Measurements from ENCODE around the gene OPN5.

The OPN5 gene

DNA sequence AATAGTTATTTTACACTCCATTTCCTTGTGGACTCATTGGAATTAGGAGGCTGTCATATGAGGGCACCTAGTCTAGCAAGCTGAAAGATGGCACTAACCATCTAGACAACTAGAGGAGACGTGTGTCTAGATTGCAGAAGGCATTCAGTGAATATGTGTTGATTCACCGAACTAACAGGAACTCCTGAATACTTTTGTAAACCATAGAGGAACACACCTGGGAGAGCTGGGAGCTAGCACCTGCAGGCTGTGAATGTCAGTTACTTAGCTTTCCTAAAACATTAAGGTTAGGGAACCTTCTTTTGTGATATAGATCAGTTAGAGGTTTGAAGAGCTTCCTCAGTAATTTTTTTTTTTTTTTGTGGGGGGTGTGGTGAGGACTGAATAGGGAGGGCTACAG lies 7.7 kb downstream of the OPN5 start:
- DNase-seq, result no peak

DNA sequence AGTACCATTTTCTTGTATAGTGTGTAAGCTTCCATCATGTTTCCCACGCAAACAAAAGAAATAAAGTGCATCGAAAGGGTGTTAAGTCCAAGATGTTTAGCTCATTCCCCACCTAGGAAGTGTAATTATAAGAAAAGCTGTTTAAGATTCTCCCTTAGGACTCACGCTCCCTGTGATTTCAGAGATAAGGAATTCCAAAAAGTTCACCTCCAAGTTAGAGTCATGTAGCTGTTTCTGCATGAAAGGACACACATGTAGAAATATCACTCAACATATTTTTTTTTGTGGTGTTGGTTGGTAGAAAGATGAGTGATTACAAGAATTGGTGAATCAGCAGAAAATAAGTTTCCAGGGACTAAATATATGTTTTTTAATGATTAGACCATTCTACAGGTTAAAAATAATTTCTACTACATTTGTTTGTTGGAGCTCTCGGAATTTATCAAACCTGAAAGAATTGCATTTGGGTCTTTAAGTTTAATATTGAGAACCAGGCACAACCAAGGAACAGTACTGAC lies 10.4 kb downstream of the OPN5 start:
- DNase-seq, result no peak

GRCh38 chr6:47794577-47795135 lies 12.8 kb downstream of the OPN5 start:
- DNase-seq, result no peak

- DNase-seq, result no peak
Measured at GRCh38 chr6:47801984-47802383, 20.2 kb downstream of the OPN5 start.

DNA sequence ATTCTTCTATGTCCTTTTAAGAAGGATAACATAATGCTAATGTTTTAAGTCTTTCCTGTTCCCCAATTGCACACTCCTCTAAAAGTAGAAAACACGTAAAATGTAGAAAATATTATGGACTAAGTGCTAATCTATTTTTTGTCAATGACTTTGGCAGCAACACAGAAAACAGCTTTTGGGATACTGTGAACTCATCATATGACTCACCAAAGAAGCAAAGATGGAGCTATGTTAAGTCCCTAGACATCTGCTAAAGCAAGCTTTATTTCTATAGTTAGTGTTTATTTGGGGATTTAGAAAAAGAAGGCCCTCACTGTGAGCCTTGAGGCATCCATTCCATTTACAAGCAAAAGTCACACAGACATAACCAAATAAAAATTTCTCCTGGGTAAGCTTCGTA lies 23.0 kb downstream of the OPN5 start:
- DNase-seq, result no peak

DNA sequence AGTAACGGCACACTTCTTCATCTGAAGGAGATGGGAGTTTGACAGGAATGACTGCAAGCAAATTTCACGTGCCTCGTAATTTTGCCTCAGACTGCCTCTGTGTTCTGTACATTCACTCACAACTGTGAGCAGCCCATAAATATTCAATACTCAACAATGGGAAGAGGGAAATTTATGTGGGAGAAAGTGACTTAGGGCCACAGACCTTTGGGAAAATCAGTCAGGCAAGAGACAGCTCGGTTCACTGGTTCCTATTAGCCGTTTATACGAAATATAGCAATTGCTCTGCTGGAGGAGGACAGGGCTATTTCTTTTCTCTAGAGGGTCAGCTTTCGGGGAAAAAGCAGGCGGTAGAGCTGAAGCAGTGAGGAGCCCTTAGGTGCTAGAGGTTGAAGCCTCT lies 28.0 kb downstream of the OPN5 start:
- DNase-seq, result no peak

- DNase-seq, result no peak
Measured at GRCh38 chr6:47810885-47811284, 29.1 kb downstream of the OPN5 start.

DNA sequence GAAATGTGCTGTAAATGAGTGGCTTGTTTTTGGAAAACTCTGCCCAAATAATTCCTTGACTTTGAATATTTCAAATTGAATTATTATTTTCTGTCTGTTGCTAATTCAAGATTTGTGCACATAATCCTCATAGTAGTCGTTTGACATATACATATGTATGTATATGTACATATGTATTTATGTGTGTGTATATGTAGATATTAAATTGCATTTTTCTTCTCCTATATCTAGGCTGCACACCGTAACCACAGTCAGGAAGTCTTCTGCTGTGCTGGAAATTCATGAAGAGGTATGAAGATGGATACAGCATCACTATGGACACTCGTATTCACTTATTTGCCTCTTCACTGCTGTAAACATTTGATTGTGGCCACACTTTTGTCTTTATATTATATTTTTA lies 29.6 kb downstream of the OPN5 start:
- no peak for DNase-seq

- no peak for DNase-seq
Measured at GRCh38 chr6:47817749-47818148, 35.9 kb downstream of the OPN5 start.

- DNase-seq, result no peak
Measured at GRCh38 chr6:47819461-47819860, 37.6 kb downstream of the OPN5 start.

- DNase-seq, result no peak
Measured at GRCh38 chr6:47822856-47823554, 41.2 kb downstream of the OPN5 start.

DNA sequence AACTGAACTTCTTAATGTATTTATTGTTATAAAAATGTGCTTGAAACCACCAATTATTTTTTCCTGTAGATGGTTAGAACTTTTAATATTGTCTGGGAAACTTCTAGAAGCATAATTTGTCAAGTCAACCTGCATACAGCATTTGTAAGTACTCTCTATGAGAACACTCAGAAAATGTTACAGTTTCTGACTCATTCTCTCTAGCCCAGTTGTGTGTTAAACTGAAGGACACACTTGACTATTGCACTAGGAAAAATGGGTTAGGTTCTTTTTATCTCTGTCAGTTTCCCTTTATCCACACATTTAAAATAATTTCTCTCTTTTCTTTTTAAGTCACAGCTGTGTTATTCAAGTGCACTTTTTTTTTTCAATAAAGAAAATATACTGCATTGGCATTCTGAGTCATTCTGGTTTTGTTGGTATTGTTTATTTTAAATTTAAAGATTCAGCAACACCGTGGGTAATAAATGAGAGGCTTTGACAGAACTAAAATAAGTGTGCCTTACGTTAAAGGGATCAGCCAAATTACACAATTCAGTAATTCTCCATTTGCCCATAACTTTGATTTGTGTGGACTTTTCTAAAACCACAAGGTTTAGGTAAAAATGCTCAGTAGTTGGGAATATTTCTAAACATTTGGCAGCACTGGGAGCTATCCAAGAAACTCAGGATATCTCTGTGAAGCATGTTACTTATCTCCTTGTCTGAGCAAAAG lies 50.7 kb downstream of the OPN5 start:
- DNase-seq, result no peak

GRCh38 chr6:47834196-47834595 lies 52.4 kb downstream of the OPN5 start:
- DNase-seq, result no peak

GRCh38 chr6:47836046-47836445 lies 54.2 kb downstream of the OPN5 start:
- no peak for DNase-seq

GRCh38 chr6:47836639-47837038 lies 54.8 kb downstream of the OPN5 start:
- DNase-seq, result no peak

DNA sequence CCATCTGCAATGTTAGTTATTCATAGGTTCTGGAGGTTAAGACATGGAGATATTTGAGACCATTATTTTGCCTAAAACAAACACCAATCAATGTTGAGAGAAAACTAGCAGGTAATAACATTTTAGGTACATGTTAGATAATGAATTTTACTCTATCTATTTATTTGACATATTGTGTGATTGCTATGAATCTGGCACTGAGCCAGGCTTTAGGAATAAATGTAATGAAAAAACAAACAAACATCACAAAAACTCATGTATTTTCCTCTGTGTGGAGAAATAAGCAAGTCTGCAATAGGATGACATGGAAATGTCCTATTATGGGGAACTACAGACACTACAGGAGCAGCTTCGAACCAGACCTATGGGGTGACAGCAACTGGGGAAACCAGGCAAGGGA lies 57.8 kb downstream of the OPN5 start:
- DNase-seq, result no peak

GRCh38 chr6:47844881-47845280 lies 63.0 kb downstream of the OPN5 start:
- no peak for DNase-seq

- no peak for DNase-seq
Measured at GRCh38 chr6:47846752-47847151, 64.9 kb downstream of the OPN5 start.

GRCh38 chr6:47851091-47851490 lies 69.3 kb downstream of the OPN5 start:
- DNase-seq, result no peak

DNA sequence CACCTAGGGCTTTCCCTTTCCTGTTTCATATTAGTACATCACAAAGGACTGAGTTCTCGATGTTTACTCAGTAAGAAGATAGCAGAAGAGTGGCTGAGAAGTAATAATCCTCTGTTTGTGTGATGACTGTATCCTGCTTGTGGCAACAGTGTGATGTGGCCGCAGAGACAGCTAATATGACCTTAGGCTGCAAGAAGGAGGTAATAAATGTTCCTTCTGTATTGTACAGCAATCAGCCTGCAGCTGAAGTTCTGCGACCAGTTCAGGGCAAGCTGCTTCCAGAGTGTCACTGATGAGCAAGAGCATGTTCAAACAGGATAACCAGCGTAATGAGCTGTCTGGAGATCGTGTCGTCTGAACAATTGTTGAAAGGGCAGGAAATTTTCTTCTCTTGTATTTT lies 70.9 kb downstream of the OPN5 start:
- DNase-seq, result no peak

GRCh38 chr6:47853766-47854165 lies 71.9 kb downstream of the OPN5 start:
- DNase-seq, result no peak

DNA sequence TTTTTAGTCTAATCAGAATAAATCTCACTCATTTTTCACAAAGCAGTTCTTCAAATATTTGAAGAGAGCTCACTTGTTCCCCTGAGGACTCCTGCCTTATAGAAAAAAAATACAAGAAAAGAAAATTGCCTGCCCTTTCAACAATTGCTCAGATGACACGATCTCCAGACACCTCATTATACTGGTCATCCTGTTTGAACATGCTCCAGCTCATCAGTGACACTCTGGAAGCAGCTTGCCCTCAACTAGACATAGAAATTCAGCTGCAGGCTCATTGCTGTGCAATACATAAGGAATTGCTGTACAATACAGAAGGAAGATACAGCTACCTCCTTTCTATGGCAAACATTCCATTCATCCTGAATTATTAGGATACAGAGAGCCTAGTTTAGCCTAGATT lies 73.1 kb downstream of the OPN5 start:
- no peak for DNase-seq

DNA sequence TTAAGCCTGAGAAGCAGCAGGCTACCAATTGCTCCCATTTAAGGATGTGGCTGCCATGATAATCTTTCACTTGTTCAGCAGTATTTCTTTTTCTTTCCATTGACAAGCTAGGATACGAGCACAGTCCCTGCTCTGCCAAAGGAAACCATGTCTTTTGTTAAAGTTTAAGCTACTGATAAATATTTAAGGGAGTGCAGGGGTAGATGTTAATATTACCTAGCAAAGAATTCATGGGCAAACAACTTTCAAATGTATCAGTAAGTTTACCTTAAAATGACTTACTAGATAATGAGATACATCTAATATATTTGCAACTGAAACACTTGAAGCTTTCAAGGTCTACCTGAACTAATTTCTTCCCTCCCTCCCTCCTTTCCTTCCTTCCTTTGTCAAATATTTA lies 77.3 kb downstream of the OPN5 start:
- no peak for DNase-seq

DNA sequence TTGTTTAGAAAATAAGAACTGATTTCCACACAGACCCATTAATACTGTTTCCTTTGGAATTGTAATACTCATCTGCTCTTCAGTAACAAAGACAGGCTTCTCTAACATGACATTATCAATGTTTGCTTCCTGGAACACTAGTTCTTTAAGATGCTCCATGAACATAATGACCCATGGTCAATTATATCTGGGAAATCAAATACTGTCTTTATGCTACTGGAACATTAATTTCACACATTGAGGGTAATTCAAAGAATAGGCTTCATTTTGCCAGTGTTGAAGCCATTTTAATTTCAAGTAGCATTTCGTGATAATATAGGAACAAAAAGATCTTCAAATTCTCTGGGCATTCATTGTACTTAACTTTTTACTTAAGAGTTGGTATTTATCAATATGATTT lies 80.9 kb downstream of the OPN5 start:
- no peak for DNase-seq

Measured in NCI-H2029 treated with DMSO at 0.1 percent for 48 hours (cell line).